Activated CD4-positive, alpha-beta T cell treated with anti-CD3 and anti-CD28 coated beads for 48 hours (primary cell): ENCODE results near the gene OTUB2.
"Not testable (repeated sequence)": the region's sequence is repeated elsewhere in the genome, so short reads cannot be mapped to it uniquely, and the experiment has no call there.

ENCODE experiments used
- DNase-seq: peaks from one replicate; pipeline ENCODE4 v3.0.0-alpha.2; 2020

Gene OTUB2

GRCh38 chr14:94062344-94062940, 36.3 kb downstream of the OTUB2 start:
- no peak for DNase-seq

DNA sequence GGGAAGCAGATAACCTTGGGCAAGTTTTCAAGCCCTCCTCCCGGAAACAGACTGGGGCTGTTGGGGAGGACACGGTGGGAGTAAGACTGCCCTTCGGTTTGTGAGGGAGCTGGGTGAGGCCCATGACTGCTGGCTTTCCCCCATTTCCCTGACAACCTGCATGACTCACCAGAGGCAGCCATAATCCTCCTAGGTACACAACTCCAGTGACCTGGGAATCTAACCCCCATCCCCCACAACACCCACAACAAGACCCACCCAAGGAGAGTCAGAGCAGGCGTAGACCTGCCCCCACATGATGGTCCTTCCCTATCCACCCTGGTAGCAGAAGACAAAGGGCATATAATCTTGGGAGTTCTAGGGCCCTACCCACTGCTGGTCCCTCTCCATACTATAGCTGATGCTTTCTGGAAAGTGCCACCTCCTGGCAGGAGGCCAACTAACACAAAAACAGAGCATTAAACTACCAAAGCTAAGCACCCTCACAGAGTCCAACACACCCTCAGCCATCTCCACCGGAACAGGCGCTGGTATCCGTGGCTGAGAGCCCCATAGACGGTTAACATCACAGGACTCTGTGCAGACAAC, 40.0 kb downstream of the OTUB2 start:
- no peak for DNase-seq

DNA sequence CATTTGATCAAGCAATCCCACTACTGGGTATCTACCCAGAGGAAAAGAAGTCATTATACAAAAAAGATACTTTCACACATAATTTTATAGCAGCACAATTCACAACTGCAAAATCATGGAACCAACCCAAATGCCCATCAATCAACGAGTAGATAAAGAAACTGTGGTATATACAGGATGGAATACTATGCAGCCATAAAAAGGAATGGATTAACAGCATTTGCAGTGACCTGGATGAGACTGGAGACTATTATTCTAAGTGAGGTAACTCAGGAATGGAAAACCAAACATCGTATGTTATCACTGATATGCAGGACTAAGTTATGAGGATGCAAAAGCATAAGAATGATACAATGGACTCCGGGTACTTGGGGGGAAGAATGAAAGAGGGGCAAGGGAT, 45.9 kb downstream of the OTUB2 start:
- not testable (repeated sequence) for DNase-seq

GRCh38 chr14:94074534-94074933, 48.4 kb downstream of the OTUB2 start:
- DNase-seq, result no peak

DNA sequence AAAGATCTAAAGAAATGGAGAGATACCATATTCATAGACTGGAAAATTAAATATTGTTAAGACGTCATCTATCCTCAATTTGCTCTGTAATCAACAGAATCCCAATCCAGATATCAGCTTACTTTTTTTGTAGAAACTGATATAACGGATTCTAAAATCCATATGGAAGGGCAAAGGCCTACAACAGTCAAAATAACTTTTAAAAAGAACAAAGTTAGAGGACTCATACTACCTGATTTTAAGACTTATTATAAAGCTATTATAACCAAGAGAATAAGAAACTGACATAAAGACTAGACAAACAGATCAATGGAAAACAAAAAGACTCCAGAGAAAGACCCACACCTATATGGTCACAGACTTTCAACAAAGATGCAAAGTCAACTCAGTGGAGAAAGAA, 48.9 kb downstream of the OTUB2 start:
- DNase-seq, result no peak

- no peak for DNase-seq
Observed at GRCh38 chr14:94077111-94077821, 51.1 kb downstream of the OTUB2 start.

DNA sequence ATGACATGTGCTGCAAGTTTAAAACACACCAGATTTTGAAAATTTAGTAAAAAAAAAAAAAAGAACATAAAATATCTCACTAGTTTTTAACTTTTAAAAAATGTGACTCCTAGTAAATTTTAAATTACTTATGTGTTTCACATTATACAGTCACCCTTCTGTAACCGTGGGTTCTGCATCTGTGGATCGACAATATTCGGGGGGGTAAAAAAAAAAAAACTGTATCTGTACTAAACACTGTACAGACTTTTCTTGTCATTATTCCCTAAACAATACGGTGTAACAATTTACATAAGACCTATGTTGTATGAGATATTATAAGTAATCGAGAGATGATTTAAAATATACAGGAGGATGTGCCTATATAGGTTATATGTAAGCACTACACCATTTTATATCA, 51.7 kb downstream of the OTUB2 start:
- no peak for DNase-seq

GRCh38 chr14:94079891-94080620, 53.9 kb downstream of the OTUB2 start:
- no peak for DNase-seq

- DNase-seq, result peak; percentile 98
Observed at GRCh38 chr14:94080621-94081385, 54.7 kb downstream of the OTUB2 start, which contains the start of the genes DDX24 and IFI27L1. TSS of gene DDX24 (minus strand) at chr14:94081202. CDS start at chr14:94079742, 1,460 bp downstream. TSS of gene IFI27L1 (plus strand) at chr14:94081310. CDS start at chr14:94096938, 15,628 bp downstream.

DNA sequence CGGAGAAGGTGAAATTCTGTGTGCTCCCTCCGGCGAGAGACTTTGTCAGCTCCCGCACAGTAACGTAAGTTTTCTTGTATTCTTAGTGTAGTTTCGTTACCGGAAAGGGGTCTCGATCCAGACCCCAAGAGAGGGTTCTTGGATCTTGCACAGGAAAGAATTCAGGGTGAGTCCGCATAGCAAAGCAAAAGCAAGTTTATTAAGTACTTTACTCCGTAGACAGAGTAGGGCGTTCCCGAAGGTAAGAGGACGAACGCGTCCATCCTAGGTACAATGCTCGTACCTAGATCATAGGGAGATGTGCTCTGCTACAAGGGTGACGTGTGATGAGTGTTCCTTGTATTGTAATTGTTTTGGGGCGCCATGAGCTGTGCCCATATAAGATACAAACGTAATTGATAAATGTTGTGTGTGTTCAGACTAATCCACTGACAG, 55.3 kb downstream of the OTUB2 start:
- DNase-seq, result peak; percentile 11

GRCh38 chr14:94087891-94088290, 61.8 kb downstream of the OTUB2 start:
- DNase-seq, result no peak

DNA sequence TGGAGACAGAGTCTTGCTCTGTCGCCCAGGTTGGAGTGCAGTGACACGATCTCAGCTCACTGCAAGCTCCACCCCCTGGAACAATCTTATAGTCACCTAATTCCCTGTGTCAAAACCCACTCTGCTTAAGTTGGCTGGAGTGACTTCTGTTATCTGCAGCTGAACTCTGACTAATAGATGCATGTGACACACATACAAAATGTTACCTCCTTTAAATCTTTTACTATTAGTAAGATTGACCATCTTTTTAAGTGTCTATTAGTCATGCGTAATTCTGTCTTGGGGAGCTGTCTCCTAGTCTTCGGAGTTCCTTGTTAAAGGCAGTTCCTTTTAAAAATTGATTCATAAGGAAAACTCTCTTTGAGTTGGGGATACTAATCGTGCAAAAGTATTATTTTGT, 62.4 kb downstream of the OTUB2 start:
- DNase-seq, result no peak

- no peak for DNase-seq
Observed at GRCh38 chr14:94089479-94089878, 63.3 kb downstream of the OTUB2 start.

DNA sequence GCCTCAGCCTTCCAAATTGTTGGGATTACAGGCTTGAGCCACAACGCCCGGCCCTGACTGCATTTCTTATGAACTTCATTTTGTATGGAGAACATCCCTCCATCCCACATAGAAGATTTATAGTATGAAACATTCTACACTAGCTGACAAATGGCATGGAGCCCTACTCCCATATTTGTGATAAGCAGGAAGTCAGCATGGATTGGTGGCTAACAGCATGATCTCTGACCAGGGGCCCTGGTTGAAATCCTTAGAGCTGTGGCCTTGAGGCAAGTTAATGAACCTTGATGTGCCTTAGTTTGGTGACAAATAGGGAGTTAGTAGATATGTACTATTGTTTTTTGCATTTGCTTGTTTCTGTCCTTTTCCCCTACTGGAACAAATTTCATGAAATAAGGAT, 67.3 kb downstream of the OTUB2 start:
- DNase-seq, result no peak

DNA sequence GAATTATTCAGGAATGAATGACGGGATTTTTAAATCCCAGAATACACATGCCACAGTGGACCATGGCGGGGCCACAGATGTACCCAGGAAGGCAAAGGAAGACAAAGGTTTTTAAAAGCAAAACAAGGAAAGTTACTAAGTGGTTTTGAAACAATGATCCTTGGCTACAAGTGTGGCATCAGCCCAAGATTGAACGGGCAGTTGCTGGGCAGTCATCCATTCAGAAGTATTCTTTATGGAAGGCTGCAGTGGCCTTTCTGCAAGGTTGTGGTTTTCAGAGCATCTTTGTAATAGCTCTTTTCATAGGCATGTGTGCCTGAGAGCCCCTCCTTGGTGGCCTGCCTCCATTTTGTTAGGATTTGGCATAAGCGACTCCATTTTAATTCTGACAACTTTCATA, 71.0 kb downstream of the OTUB2 start:
- DNase-seq, result no peak
